Cardiac fibroblast (primary cell): ENCODE data around the gene ATXN1.

Experiments
- DNase-seq, 2 donors: peaks; one replicate each; pipeline versions ENCODE4 v3.0.0 to v3.0.0-alpha.2; 2010; ENCODE audit warnings: low read depth in 2 of 2
- H3K4me3 ChIP-seq, 2 donors: replicated peaks in 1 of 2; 1 replicate in 1 of 2; 2 replicates in 1 of 2; pipeline ENCODE4 v1.5.1; 2011; ENCODE audit warnings: low read depth in 2 of 2, low read length in 2 of 2, mild to moderate bottlenecking in 2 of 2, moderate library complexity in 1 of 2
- CTCF ChIP-seq: IDR thresholded peaks from one replicate; pipeline ENCODE4 v1.5.1; 2011; ENCODE audit warnings: low read depth, mild to moderate bottlenecking, low read length, inconsistent platforms

The ATXN1 gene

GRCh38 chr6:16369140-16369745 is 392.0 kb downstream of the ATXN1 start:
- TF ChIP-seq CTCF, result no peak
- DNase-seq, result no peak
- H3K4me3 ChIP-seq, result no peak overlapping the region

GRCh38 chr6:16367571-16367970 is 393.7 kb downstream of the ATXN1 start:
- no peak overlapping the region for H3K4me3 ChIP-seq
- DNase-seq, result no peak
- no peak for TF ChIP-seq CTCF

GRCh38 chr6:16363749-16364148 is 397.5 kb downstream of the ATXN1 start:
- H3K4me3 ChIP-seq, result no peak overlapping the region
- TF ChIP-seq CTCF, result no peak
- DNase-seq, result no peak

GRCh38 chr6:16362819-16363589 is 398.3 kb downstream of the ATXN1 start:
- H3K4me3 ChIP-seq, result no peak overlapping the region
- no peak for TF ChIP-seq CTCF
- DNase-seq, result no peak

- no peak for TF ChIP-seq CTCF
- H3K4me3 ChIP-seq, result no peak overlapping the region
- no peak for DNase-seq
These were observed 399.0 kb downstream of the ATXN1 start for GRCh38 chr6:16362296-16362695.

- TF ChIP-seq CTCF, result no peak
- no peak overlapping the region for H3K4me3 ChIP-seq
- DNase-seq, result no peak
These were observed 399.4 kb downstream of the ATXN1 start for GRCh38 chr6:16361861-16362260.
